Measurements from ENCODE around the gene ACAP3. TPM values are rescaled to one million over a fixed set of nuclear protein-coding genes. Genes with fewer than 3 reads are reported as not detected.

Gene ACAP3
- total RNA-seq, 1 experiment from 2014 or later, result 42.2 TPM

DNA sequence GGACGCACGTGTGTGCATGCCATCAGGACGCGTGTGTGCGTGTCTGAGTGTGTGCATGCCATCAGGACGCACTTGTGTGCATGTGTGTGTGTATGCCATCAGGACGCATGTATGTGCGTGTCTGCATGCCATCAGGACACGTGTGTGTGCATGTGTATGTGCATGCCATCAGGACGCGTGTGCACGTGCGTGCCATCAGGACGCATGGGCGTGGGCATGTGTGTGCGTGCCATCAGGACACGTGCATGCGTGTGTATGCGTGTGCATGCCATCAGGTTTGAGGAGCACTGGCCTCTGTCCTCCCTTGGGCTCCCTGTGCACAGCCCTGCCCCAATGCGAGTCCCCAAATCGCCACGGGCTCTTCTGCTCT lies 48.6 kb downstream of the ACAP3 start:
- ChIA-PET CTCF (no interaction called here), POLR2A (no interaction called here)
- TF ChIP-seq, protein P1, sequence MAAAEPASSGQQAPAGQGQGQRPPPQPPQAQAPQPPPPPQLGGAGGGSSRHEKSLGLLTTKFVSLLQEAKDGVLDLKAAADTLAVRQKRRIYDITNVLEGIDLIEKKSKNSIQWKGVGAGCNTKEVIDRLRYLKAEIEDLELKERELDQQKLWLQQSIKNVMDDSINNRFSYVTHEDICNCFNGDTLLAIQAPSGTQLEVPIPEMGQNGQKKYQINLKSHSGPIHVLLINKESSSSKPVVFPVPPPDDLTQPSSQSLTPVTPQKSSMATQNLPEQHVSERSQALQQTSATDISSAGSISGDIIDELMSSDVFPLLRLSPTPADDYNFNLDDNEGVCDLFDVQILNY (CRISPR knock-in tag; IDR thresholded peaks at IDR 0.05), result no peak
- 0 out of 2 replicates have a peak, but pooled peaks have one; percentile 0 for TF ChIP-seq ZNF121 (CRISPR knock-in tag; IDR thresholded peaks at IDR 0.05)
- Mint-ChIP-seq H3K4me3 (no peak overlapping the region), H3K4me1 (peaks cover 15% of the 10 kb centered on the region), H3K27ac (peak overlapping the region; percentile 70; the same call in 1 of the 2 replicates), H3K36me3 (peaks cover 58% of the 10 kb centered on the region), H3K27me3 (ENCODE audit: low read depth) (no peaks in the 10 kb centered on the region), H3K9me3 (no peaks in the 10 kb centered on the region)
- no peak for DNase-seq (ENCODE audit: low spot score)
- no peak for ATAC-seq

GRCh38 chr1:1256956-1257871 lies 50.5 kb downstream of the ACAP3 start:
- H3K9me3 Mint-ChIP-seq, result no peaks in the 10 kb centered on the region
- POLR2A ChIA-PET, result interaction anchor here (0.6 to 0.9 kb wide), 2 partner anchors 16 to 98 kb away, joined by 3 read pairs; partner anchors contain the start of gene UBE2J2
- H3K4me3 Mint-ChIP-seq, result no peak overlapping the region
- TF ChIP-seq ZBTB21 (CRISPR knock-in tag; IDR thresholded peaks at IDR 0.05; ENCODE audit: borderline replicate concordance) (no peak), MLX (CRISPR knock-in tag; IDR thresholded peaks at IDR 0.05) (no peak), GRHL2 (CRISPR knock-in tag; IDR thresholded peaks at IDR 0.05; ENCODE audit: insufficient replicate concordance, severe bottlenecking) (no peak), ZNF317 (CRISPR knock-in tag; IDR thresholded peaks at IDR 0.05; ENCODE audit: borderline replicate concordance, low read depth) (no peak), STAT6 (CRISPR knock-in tag; conservative IDR thresholded peaks at IDR 0.05; ENCODE audit: low read depth) (no peak), NR3C1 (CRISPR knock-in tag; conservative IDR thresholded peaks at IDR 0.05; ENCODE audit: low read depth) (no peak), TEAD1 (CRISPR knock-in tag; IDR thresholded peaks at IDR 0.05) (no peak), TP53 (CRISPR knock-in tag; IDR thresholded peaks at IDR 0.05) (no peak), HMGXB4 (CRISPR knock-in tag; IDR thresholded peaks at IDR 0.05) (no peak)
- CTCF ChIA-PET, result interaction anchor here (0.6 to 2.5 kb wide), 6 partner anchors 28 to 173 kb away, joined by 3 to 7 read pairs (median 4); no protein-coding TSS in a partner anchor
- peak overlapping the region; percentile 35 for H3K27ac Mint-ChIP-seq
- peaks cover 61% of the 10 kb centered on the region for H3K36me3 Mint-ChIP-seq
- ATAC-seq (no peak), DNase-seq (ENCODE audit: low spot score) (no peak)
- no peaks in the 10 kb centered on the region for H3K27me3 Mint-ChIP-seq (ENCODE audit: low read depth)
- H3K4me1 Mint-ChIP-seq, result peaks cover 15% of the 10 kb centered on the region

DNA sequence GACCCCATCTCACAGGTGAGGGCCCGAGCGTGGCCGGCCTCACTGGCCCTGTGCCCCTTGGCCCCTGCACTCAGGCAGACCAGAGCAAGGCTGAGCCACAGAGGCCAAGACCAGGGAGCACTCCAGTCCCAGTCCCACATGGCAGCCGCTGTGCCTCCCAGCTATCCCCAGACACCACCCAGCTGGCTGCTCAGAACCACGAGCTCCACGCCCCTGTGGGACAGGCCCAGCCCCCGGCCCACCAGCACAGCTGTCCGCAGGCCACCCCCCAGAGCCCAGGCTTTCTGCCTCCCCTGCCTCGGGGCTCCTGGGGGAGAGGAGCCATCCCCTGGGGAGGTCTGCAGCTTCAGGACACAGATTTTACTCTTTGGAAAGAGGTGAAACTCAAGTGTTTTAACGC lies 52.1 kb downstream of the ACAP3 start:
- DNase-seq (ENCODE audit: low spot score), result no peak
- CTCF ChIA-PET, result no interaction called here
- ATAC-seq, result no peak
- Mint-ChIP-seq H3K4me1 (peaks cover 15% of the 10 kb centered on the region), H3K9me3 (no peaks in the 10 kb centered on the region), H3K27ac (no peak overlapping the region), H3K36me3 (peaks cover 54% of the 10 kb centered on the region), H3K27me3 (ENCODE audit: low read depth) (no peaks in the 10 kb centered on the region), H3K4me3 (no peak overlapping the region)
- POLR2A ChIA-PET, result no interaction called here
- TF ChIP-seq ESRRA (CRISPR knock-in tag; IDR thresholded peaks at IDR 0.05; ENCODE audit: borderline replicate concordance) (no peak), NR2C2 (CRISPR knock-in tag; IDR thresholded peaks at IDR 0.05) (no peak), GTF2I (CRISPR knock-in tag; conservative IDR thresholded peaks at IDR 0.05) (no peak), ZNF263 (CRISPR knock-in tag; IDR thresholded peaks at IDR 0.05; ENCODE audit: low read depth) (no peak), JAZF1 (CRISPR knock-in tag; IDR thresholded peaks at IDR 0.05) (no peak), ZNF532 (CRISPR knock-in tag; IDR thresholded peaks at IDR 0.05; ENCODE audit: borderline replicate concordance) (no peak)
- TF ChIP-seq, protein P2, sequence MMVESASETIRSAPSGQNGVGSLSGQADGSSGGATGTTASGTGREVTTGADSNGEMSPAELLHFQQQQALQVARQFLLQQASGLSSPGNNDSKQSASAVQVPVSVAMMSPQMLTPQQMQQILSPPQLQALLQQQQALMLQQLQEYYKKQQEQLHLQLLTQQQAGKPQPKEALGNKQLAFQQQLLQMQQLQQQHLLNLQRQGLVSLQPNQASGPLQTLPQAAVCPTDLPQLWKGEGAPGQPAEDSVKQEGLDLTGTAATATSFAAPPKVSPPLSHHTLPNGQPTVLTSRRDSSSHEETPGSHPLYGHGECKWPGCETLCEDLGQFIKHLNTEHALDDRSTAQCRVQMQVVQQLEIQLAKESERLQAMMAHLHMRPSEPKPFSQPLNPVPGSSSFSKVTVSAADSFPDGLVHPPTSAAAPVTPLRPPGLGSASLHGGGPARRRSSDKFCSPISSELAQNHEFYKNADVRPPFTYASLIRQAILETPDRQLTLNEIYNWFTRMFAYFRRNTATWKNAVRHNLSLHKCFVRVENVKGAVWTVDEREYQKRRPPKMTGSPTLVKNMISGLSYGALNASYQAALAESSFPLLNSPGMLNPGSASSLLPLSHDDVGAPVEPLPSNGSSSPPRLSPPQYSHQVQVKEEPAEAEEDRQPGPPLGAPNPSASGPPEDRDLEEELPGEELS (CRISPR knock-in tag; IDR thresholded peaks at IDR 0.05), result no peak

All from WTC11 (cell line).